IMR-90 (cell line): ENCODE data around the gene ZNF415.
A peak's percentile ranks its signal among the peaks of the same experiment; 100 is the strongest.

Source experiments
- CHD1 ChIP-seq: IDR thresholded peaks from 2 replicates; pipeline ENCODE4 v1.6.1; 2012; ENCODE audit warnings: low read depth, low read length, improper control_type of control experiment
- TF ChIP-seq, protein P1 (sequence below): conservative IDR thresholded peaks from 2 replicates; pipeline ENCODE4 v1.5.1; 2012; ENCODE audit warnings: mild to moderate bottlenecking, low read depth, low read length, improper control_type of control experiment

DNA sequence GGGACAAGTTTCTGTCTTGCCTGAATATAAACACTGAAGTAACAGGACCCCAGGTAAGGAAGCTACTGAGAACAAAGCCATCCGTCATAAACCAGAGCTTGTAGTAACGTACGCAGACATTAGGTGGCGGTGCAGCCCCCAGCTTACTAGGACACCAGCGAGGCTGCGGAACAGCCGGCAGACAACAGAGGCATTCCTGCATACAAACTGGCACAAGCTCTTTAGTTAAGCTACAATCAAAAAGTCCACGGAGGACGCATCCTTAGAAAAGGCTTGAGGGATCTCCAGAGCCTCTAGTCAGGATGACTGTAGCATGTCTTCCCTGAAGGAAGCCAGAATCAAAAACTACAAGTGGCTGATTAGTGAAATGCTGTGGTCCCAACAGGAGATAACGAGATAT is 55.7 kb downstream of the ZNF415 start:
- TF ChIP-seq, protein P1, sequence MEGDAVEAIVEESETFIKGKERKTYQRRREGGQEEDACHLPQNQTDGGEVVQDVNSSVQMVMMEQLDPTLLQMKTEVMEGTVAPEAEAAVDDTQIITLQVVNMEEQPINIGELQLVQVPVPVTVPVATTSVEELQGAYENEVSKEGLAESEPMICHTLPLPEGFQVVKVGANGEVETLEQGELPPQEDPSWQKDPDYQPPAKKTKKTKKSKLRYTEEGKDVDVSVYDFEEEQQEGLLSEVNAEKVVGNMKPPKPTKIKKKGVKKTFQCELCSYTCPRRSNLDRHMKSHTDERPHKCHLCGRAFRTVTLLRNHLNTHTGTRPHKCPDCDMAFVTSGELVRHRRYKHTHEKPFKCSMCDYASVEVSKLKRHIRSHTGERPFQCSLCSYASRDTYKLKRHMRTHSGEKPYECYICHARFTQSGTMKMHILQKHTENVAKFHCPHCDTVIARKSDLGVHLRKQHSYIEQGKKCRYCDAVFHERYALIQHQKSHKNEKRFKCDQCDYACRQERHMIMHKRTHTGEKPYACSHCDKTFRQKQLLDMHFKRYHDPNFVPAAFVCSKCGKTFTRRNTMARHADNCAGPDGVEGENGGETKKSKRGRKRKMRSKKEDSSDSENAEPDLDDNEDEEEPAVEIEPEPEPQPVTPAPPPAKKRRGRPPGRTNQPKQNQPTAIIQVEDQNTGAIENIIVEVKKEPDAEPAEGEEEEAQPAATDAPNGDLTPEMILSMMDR: peak; percentile 49
- no peak for TF ChIP-seq CHD1
